Upper lobe of left lung (tissue), 4 donors: ENCODE data around the gene CFAP126.

Experiments used
- POLR2AphosphoS5 ChIP-seq, 2 donors: sonication (generic); formaldehyde crosslinking; IDR thresholded peaks; one replicate each; pipeline ENCODE4 v1.5.1; 2017; ENCODE audit warnings: antibody characterized with exemption in 2 of 2
- TF ChIP-seq, protein P1 (sequence below), 6 experiments: fragments of 450-650 bp in 4 of 6; fragments of 200-600 bp in 2 of 6; sonication (generic) in 2 of 6; IDR thresholded peaks; one replicate each; pipeline ENCODE4 v1.5.1; 2016 to 2019; ENCODE audit warnings: antibody characterized with exemption in 6 of 6

GRCh38 chr1:161379071-161379470 lies 11.4 kb upstream of the CFAP126 start:
- TF ChIP-seq, protein P1, sequence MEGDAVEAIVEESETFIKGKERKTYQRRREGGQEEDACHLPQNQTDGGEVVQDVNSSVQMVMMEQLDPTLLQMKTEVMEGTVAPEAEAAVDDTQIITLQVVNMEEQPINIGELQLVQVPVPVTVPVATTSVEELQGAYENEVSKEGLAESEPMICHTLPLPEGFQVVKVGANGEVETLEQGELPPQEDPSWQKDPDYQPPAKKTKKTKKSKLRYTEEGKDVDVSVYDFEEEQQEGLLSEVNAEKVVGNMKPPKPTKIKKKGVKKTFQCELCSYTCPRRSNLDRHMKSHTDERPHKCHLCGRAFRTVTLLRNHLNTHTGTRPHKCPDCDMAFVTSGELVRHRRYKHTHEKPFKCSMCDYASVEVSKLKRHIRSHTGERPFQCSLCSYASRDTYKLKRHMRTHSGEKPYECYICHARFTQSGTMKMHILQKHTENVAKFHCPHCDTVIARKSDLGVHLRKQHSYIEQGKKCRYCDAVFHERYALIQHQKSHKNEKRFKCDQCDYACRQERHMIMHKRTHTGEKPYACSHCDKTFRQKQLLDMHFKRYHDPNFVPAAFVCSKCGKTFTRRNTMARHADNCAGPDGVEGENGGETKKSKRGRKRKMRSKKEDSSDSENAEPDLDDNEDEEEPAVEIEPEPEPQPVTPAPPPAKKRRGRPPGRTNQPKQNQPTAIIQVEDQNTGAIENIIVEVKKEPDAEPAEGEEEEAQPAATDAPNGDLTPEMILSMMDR (IDR thresholded peaks at IDR 0.05): no peak
- no peak for TF ChIP-seq POLR2AphosphoS5 (IDR thresholded peaks at IDR 0.05)
